HCT116 (cell line): ENCODE data around the gene PI4K2A. TPM values are rescaled to one million over a fixed set of nuclear protein-coding genes. Genes with fewer than 3 reads are reported as not detected.

Experiments used
- ATAC-seq: fragments of 200-7000 bp; cut with Tn5 transposase; 2 replicates; pipeline ENCODE4 v1.9.1; 2020; ENCODE audit warnings: mild to moderate bottlenecking, moderate library complexity
- BruUV-seq: library from RNA; stranded (reverse); fragments of 400-500 nt; replicated peaks from 2 replicates; lab custom pipeline; 2021; lab: Mats Ljungman, UMichigan
- CTCF ChIA-PET: fragments of 300-600 bp; sonication (Branson Sonifier 250); formaldehyde crosslinking; loops from one replicate; lab custom pipeline; 2021; ENCODE audit warnings: antibody characterized with exemption; lab: Charles Lee
- POLR2A ChIA-PET: fragments of 300-600, 350-600 bp; sonication (Branson Sonifier 250); formaldehyde crosslinking; loops from one replicate; lab custom pipeline; 2021; ENCODE audit warnings: antibody characterized with exemption; lab: Charles Lee
- RAD21 ChIA-PET, 2 experiments: fragments of 300-600 bp; sonication (Branson Sonifier 250); formaldehyde crosslinking; loops; one replicate each; lab custom pipeline; 2023; ENCODE audit warnings: low total read pairs in 2 of 2; ENCODE audit not compliant: uncharacterized antibody in 2 of 2, unreplicated experiment in 2 of 2, low non-redundant PET in 1 of 2; lab: Charles Lee
- DNase-seq: peaks from one replicate; pipeline ENCODE4 v3.0.0-alpha.2; 2010; ENCODE audit warnings: low read depth, low spot score
- H2AFZ ChIP-seq: fragments of 200-600 bp; shearing (Covaris generic), sonication (generic); 2 replicates; pipeline ENCODE4 v1.6.1; 2017; ENCODE audit warnings: low read depth, mixed run types, mixed read lengths, antibody characterized with exemption, low read length; ENCODE audit not compliant: poor library complexity, severe bottlenecking
- H3K27ac ChIP-seq: 2 replicates; pipeline ENCODE4 v1.5.1; 2012; ENCODE audit warnings: low read depth, low read length
- H3K27me3 ChIP-seq: fragments of 200-600 bp; sonication (generic); 2 replicates; pipeline ENCODE4 v1.6.1; 2016; ENCODE audit warnings: mixed run types, low read length, mixed read lengths; ENCODE audit not compliant: insufficient read depth
- H3K36me3 ChIP-seq, 2 experiments: fragments of 200-500 bp in 1 of 2; fragments of 200-600 bp in 1 of 2; sonication (Bioruptor generic) in 1 of 2; sonication (generic) in 1 of 2; 2 replicates each; pipeline versions ENCODE4 v1.5.1 to v1.6.1; 2014 to 2016; ENCODE audit warnings: low read length in 2 of 2, inconsistent platforms in 1 of 2, mixed read lengths in 1 of 2, mixed run types in 1 of 2; ENCODE audit not compliant: insufficient read depth in 2 of 2, control insufficient read depth in 1 of 2
- H3K4me1 ChIP-seq, 2 experiments: fragments of 200-600 bp in 1 of 2; sonication (generic) in 1 of 2; 2 replicates each; pipeline versions ENCODE4 v1.5.1 to v1.6.1; 2012 to 2017; ENCODE audit warnings: low read length in 2 of 2, inconsistent platforms in 1 of 2, mild to moderate bottlenecking in 1 of 2, mixed read lengths in 1 of 2, mixed run types in 1 of 2, moderate library complexity in 1 of 2; ENCODE audit not compliant: insufficient read depth in 2 of 2, control insufficient read depth in 1 of 2
- H3K4me2 ChIP-seq: fragments of 200-600 bp; sonication (generic); 2 replicates; pipeline ENCODE4 v1.6.1; 2017; ENCODE audit warnings: mixed run types, low read length, mixed read lengths
- H3K4me3 ChIP-seq, 2 experiments: fragments of 200-600 bp in 1 of 2; sonication (generic) in 1 of 2; replicated peaks in 1 of 2; 2 replicates each; pipeline ENCODE4 v1.5.1; 2011 to 2016; ENCODE audit warnings: low read length in 2 of 2, control low read depth in 1 of 2, low read depth in 1 of 2, mild to moderate bottlenecking in 1 of 2, mixed read lengths in 1 of 2, mixed run types in 1 of 2
- H3K79me2 ChIP-seq: fragments of 200-600 bp; sonication (generic); 2 replicates; pipeline ENCODE4 v1.6.1; 2017; ENCODE audit warnings: mild to moderate bottlenecking, mixed run types, low read length, moderate library complexity, mixed read lengths; ENCODE audit not compliant: insufficient read depth
- H3K9ac ChIP-seq: fragments of 200-600 bp; sonication (generic); 2 replicates; pipeline ENCODE4 v1.6.1; 2016; ENCODE audit warnings: low read length, mixed read lengths
- H3K9me2 ChIP-seq: fragments of 200-600 bp; sonication (generic), shearing (Covaris generic); 2 replicates; pipeline ENCODE4 v1.6.1; 2017; ENCODE audit warnings: mixed run types, mild to moderate bottlenecking, moderate library complexity; ENCODE audit not compliant: insufficient read depth
- H3K9me3 ChIP-seq, 2 experiments: fragments of 200-500 bp in 1 of 2; fragments of 200-600 bp in 1 of 2; sonication (Bioruptor generic) in 1 of 2; sonication (generic) in 1 of 2; 2 replicates each; pipeline ENCODE4 v1.6.1; 2014 to 2017; ENCODE audit warnings: low read length in 2 of 2, mixed read lengths in 2 of 2, inconsistent platforms in 1 of 2, low read depth in 1 of 2, mild to moderate bottlenecking in 1 of 2, mixed run types in 1 of 2, moderate library complexity in 1 of 2; ENCODE audit not compliant: control insufficient read depth in 1 of 2, insufficient read depth in 1 of 2
- H4K20me1 ChIP-seq: fragments of 200-600 bp; sonication (generic), shearing (Covaris generic); 2 replicates; pipeline ENCODE4 v1.6.1; 2017; ENCODE audit warnings: mixed run types, mild to moderate bottlenecking, moderate library complexity; ENCODE audit not compliant: insufficient read depth
- CBX3 ChIP-seq: IDR thresholded peaks from 2 replicates; pipeline ENCODE4 v1.6.1; 2012; ENCODE audit warnings: low read depth
- EGR1 ChIP-seq: IDR thresholded peaks from 2 replicates; pipeline ENCODE4 v1.6.1; 2012; ENCODE audit warnings: low read depth
- EZH2 ChIP-seq: fragments of 200-600 bp; sonication (generic); IDR thresholded peaks from 2 replicates; pipeline ENCODE4 v1.6.1; 2017; ENCODE audit warnings: antibody characterized with exemption, mixed run types
- EZH2phosphoT487 ChIP-seq: fragments of 200-600 bp; IDR thresholded peaks from 2 replicates; pipeline ENCODE4 v1.6.1; 2018; ENCODE audit warnings: antibody characterized with exemption, borderline replicate concordance
- JUND ChIP-seq: IDR thresholded peaks from 2 replicates; pipeline ENCODE4 v1.6.1; 2012
- POLR2AphosphoS5 ChIP-seq: IDR thresholded peaks from 2 replicates; pipeline ENCODE4 v1.6.1; 2011; ENCODE audit warnings: mild to moderate bottlenecking, low read depth, low read length, moderate library complexity
- SIN3A ChIP-seq: IDR thresholded peaks from 2 replicates; pipeline ENCODE4 v1.6.1; 2012; ENCODE audit warnings: low read depth
- SP1 ChIP-seq: IDR thresholded peaks from 2 replicates; pipeline ENCODE4 v1.6.1; 2012; ENCODE audit warnings: low read depth
- TCF7L2 ChIP-seq: IDR thresholded peaks from 2 replicates; pipeline ENCODE4 v1.7.0; 2011; ENCODE audit warnings: borderline replicate concordance, inconsistent platforms; ENCODE audit not compliant: insufficient read depth, insufficient read length; ENCODE audit errors: extremely low read depth
- ZNF274 ChIP-seq: fragments of 200-500 bp; sonication (Bioruptor generic); IDR thresholded peaks from 2 replicates; pipeline ENCODE4 v1.6.1; 2014; ENCODE audit warnings: mild to moderate bottlenecking, low read depth, low read length, inconsistent platforms
- intact Hi-C: fragments of 100-400 bp; cut with micrococcal nuclease; formaldehyde crosslinking; loops from 2 replicates; pipeline ENCODE4 v1.10.0; 2022
- total RNA-seq: library from RNA; stranded (reverse); gene quantifications from one replicate; pipeline ENCODE4 v1.2.1, GENCODE V29; 2021; ENCODE audit not compliant: unreplicated experiment
- TF ChIP-seq, protein P1 (sequence below): IDR thresholded peaks from 2 replicates; pipeline ENCODE4 v1.6.1; 2011; ENCODE audit warnings: mild to moderate bottlenecking, low read length, moderate library complexity; ENCODE audit not compliant: insufficient replicate concordance; ENCODE audit errors: extremely low read depth
- TF ChIP-seq, protein P2 (sequence below): IDR thresholded peaks from 2 replicates; pipeline ENCODE4 v1.6.1; 2012
- TF ChIP-seq, protein P3 (sequence below): IDR thresholded peaks from 2 replicates; pipeline ENCODE4 v1.6.1; 2012; ENCODE audit warnings: low read depth

Gene PI4K2A
- total RNA-seq, 1 experiment from 2014 or later = 20.0 TPM

GRCh38 chr10:97718178-97718577 is 77.7 kb downstream of the PI4K2A start:
- CTCF ChIA-PET = interaction anchor here (1.1 to 2.6 kb wide), 6 partner anchors 9 to 184 kb away, joined by 3 to 11 read pairs (median 7); partner anchors contain the start of gene AVPI1
- BruUV-seq = no TSS peak

GRCh38 chr10:97718659-97719142 is 78.2 kb downstream of the PI4K2A start:
- Histone ChIP-seq H3K9me2 (no peaks in the 10 kb centered on the region), H2AFZ (no peak overlapping the region), H3K4me2 (peak overlapping the region; percentile 75), H3K36me3 (peaks cover 0 to 12% of the 10 kb centered on the region in 2 experiments; a peak in 2 of 4 replicates), H3K4me3 (peak overlapping the region; percentile 11 to 32), H3K9ac (peak overlapping the region; percentile 50), H3K79me2 (peaks cover 26% of the 10 kb centered on the region; the same call in 1 of the 2 replicates), H3K4me1 (peaks cover 32 to 43% of the 10 kb centered on the region in 2 experiments), H3K9me3 (no peaks in the 10 kb centered on the region), H3K27me3 (no peaks in the 10 kb centered on the region), H3K27ac (peak overlapping the region; percentile 77), H4K20me1 (no peaks in the 10 kb centered on the region)
- ChIA-PET RAD21 (no interaction called here), POLR2A (interaction anchor here (0.7 to 1.2 kb wide), 2 partner anchors 18 to 29 kb away, joined by 3 to 5 read pairs; partner anchors contain the start of gene ZFYVE27), CTCF (interaction anchor here (1.7 to 2.6 kb wide), 5 partner anchors 9 to 184 kb away, joined by 3 to 11 read pairs (median 8); partner anchors contain the start of gene AVPI1)
- ATAC-seq = peak; percentile 69
- peak; percentile 75 for DNase-seq
- intact Hi-C loops = no loop called here
- BruUV-seq = no TSS peak
- TF ChIP-seq SP1 = peak; percentile 89
- TF ChIP-seq, protein P1, sequence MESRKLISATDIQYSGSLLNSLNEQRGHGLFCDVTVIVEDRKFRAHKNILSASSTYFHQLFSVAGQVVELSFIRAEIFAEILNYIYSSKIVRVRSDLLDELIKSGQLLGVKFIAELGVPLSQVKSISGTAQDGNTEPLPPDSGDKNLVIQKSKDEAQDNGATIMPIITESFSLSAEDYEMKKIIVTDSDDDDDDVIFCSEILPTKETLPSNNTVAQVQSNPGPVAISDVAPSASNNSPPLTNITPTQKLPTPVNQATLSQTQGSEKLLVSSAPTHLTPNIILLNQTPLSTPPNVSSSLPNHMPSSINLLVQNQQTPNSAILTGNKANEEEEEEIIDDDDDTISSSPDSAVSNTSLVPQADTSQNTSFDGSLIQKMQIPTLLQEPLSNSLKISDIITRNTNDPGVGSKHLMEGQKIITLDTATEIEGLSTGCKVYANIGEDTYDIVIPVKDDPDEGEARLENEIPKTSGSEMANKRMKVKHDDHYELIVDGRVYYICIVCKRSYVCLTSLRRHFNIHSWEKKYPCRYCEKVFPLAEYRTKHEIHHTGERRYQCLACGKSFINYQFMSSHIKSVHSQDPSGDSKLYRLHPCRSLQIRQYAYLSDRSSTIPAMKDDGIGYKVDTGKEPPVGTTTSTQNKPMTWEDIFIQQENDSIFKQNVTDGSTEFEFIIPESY = no peak
- TF ChIP-seq TCF7L2 = no peak
- TF ChIP-seq POLR2AphosphoS5 = peak; percentile 71
- peak; percentile 52; the same call in 1 of the 2 replicates for TF ChIP-seq JUND
- TF ChIP-seq, protein P2, sequence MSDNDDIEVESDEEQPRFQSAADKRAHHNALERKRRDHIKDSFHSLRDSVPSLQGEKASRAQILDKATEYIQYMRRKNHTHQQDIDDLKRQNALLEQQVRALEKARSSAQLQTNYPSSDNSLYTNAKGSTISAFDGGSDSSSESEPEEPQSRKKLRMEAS = peak; percentile 98
- no peak for TF ChIP-seq ZNF274
- peak; percentile 97 for TF ChIP-seq SIN3A
- TF ChIP-seq EZH2phosphoT487 = no peak
- no peak for TF ChIP-seq EZH2
- peak; percentile 80 for TF ChIP-seq CBX3
- TF ChIP-seq, protein P3, sequence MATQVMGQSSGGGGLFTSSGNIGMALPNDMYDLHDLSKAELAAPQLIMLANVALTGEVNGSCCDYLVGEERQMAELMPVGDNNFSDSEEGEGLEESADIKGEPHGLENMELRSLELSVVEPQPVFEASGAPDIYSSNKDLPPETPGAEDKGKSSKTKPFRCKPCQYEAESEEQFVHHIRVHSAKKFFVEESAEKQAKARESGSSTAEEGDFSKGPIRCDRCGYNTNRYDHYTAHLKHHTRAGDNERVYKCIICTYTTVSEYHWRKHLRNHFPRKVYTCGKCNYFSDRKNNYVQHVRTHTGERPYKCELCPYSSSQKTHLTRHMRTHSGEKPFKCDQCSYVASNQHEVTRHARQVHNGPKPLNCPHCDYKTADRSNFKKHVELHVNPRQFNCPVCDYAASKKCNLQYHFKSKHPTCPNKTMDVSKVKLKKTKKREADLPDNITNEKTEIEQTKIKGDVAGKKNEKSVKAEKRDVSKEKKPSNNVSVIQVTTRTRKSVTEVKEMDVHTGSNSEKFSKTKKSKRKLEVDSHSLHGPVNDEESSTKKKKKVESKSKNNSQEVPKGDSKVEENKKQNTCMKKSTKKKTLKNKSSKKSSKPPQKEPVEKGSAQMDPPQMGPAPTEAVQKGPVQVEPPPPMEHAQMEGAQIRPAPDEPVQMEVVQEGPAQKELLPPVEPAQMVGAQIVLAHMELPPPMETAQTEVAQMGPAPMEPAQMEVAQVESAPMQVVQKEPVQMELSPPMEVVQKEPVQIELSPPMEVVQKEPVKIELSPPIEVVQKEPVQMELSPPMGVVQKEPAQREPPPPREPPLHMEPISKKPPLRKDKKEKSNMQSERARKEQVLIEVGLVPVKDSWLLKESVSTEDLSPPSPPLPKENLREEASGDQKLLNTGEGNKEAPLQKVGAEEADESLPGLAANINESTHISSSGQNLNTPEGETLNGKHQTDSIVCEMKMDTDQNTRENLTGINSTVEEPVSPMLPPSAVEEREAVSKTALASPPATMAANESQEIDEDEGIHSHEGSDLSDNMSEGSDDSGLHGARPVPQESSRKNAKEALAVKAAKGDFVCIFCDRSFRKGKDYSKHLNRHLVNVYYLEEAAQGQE = no peak

More at GRCh38 chr10:97718178-97718577, 77.7 kb downstream of the PI4K2A start:
- H3K4me3 ChIP-seq = peak overlapping the region; percentile 11 to 32
- ChIA-PET RAD21 (no interaction called here), POLR2A (interaction anchor here (0.7 to 1.2 kb wide), 2 partner anchors 19 to 29 kb away, joined by 3 to 5 read pairs; partner anchors contain the start of gene ZFYVE27)
- peaks cover 0 to 12% of the 10 kb centered on the region in 2 experiments; a peak in 2 of 4 replicates for H3K36me3 ChIP-seq
- DNase-seq (no peak), ATAC-seq (no peak)
- no peaks in the 10 kb centered on the region for H3K27me3 ChIP-seq
- TF ChIP-seq EGR1 (no peak), CBX3 (no peak), EZH2phosphoT487 (no peak)
- H3K9me2 ChIP-seq = no peaks in the 10 kb centered on the region
- intact Hi-C loops = no loop called here
- H3K27ac ChIP-seq = peak overlapping the region; percentile 77
- H3K9ac ChIP-seq = peak overlapping the region; percentile 50
- peak overlapping the region; percentile 75 for H3K4me2 ChIP-seq
- H3K4me1 ChIP-seq = peaks cover 32 to 45% of the 10 kb centered on the region in 2 experiments
- H3K79me2 ChIP-seq = peaks cover 26% of the 10 kb centered on the region; the same call in 1 of the 2 replicates
- H2AFZ ChIP-seq = no peak overlapping the region
- no peaks in the 10 kb centered on the region for H3K9me3 ChIP-seq
- no peaks in the 10 kb centered on the region for H4K20me1 ChIP-seq
